ENCODE data around the gene SMLR1.
"Not testable (repeated sequence)": the region's sequence is repeated elsewhere in the genome, so short reads cannot be mapped to it uniquely, and the experiment has no call there.

SMLR1 gene

DNA sequence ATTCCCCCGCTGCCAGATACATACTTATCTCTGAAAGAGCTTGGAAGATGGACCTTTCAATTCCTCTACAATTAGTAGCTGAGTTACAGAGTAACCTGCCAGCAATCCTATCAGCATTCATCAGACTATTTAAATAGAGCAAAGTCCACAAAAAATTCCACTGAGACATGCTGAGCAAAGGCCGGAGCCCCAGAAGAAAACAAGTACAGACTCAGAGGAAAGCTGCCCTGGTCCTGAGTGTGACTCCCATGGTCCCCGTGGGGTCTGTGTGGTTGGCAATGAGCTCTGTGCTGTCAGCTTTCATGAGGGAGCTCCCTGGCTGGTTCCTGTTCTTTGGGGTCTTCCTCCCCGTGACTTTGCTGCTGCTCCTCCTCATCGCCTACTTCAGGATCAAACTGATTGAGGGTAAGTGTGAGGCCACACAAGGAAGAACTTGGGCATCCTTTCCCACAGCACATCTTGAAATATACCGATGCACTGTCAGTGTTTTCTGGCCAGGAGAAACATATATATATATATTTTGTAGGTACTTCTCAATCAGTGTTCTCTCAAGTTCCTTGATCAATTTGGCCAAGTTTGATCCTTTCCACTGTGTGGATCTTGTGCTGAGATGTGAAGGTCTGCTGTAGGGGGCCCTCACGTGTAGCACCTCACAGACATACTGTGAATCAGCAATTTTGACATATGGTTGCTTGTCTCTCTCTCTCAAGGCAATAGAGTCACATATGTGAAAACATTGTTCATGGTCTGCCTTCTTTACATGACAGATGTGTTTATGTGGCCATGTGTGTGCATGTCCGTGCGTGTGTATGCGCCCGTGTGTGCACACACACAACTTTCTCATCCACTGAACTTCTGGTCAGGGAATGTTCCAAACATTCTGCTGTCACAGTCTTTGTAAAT, at the start of gene SMLR1:
Gene SMLR1 (plus strand): TSS at position 160 of the 903 bp plus-strand sequence. CDS start 8 bp downstream, at position 168.
- H3K9me3 ChIP-seq: no peaks in the 10 kb centered on the region
- H3K4me3 ChIP-seq: no peak within 1 kb of the TSS
- no peaks in the 10 kb centered on the region for H3K27me3 ChIP-seq (ENCODE audit: low read depth)
- DNase-seq (ENCODE audit: low spot score in 2 of 2): no peak
- no peaks in the 10 kb centered on the region for H3K36me3 ChIP-seq (replicated peaks)
- in situ Hi-C loops (cut with MboI; ENCODE audit: low sequenced_read_pairs): no loop called here
- H3K4me1 ChIP-seq: no peaks in the 10 kb centered on the region

DNA sequence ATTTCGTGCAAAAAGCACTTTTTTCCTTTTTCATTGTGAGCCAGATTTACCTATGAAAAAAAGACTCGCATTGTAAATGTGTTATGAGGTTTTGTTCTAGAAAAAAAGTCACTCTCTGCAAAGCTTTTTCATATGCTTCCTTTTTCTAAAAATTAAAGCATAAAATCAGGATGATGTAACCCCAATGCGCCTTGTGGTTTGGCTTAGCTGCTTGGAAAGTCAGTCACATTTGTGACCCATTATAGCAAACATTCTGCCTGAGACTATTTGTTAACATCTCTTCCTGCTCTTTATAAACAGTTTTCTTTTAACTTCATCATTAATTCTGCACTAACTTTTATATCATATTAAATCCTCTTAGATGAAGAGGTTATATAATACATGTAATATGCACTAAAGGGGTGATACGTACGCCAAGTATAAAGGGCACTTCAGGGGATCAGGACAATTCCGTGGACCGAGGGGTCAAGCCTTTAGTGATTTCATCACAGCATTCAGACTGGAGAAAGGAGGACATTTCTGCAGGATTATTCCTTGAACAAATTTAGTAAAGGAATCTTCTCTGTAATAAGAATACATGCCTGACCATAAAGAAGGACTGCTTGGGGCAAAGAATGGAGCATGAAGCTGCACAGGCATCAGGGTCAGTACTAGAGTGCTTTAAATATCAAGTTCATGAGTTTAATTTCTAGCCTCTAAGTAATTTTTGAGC, 48.1 kb upstream of the SMLR1 start:
- no peak for DNase-seq (ENCODE audit: low spot score in 2 of 2)
- no peaks in the 10 kb centered on the region for H3K4me1 ChIP-seq
- no peaks in the 10 kb centered on the region for H3K9me3 ChIP-seq
- in situ Hi-C loops (cut with MboI; ENCODE audit: low sequenced_read_pairs): no loop called here
- H3K4me3 ChIP-seq: no peak overlapping the region
- H3K36me3 ChIP-seq (replicated peaks): no peaks in the 10 kb centered on the region
- H3K27me3 ChIP-seq (ENCODE audit: low read depth): no peaks in the 10 kb centered on the region

- no peak for DNase-seq (ENCODE audit: low spot score in 2 of 2)
- H3K4me3 ChIP-seq: no peak overlapping the region
- no peaks in the 10 kb centered on the region for H3K27me3 ChIP-seq (ENCODE audit: low read depth)
- no peaks in the 10 kb centered on the region for H3K36me3 ChIP-seq (replicated peaks)
- in situ Hi-C loops (cut with MboI; ENCODE audit: low sequenced_read_pairs): no loop called here
- no peaks in the 10 kb centered on the region for H3K4me1 ChIP-seq
- no peaks in the 10 kb centered on the region for H3K9me3 ChIP-seq
These were observed 47.6 kb upstream of the SMLR1 start for GRCh38 chr6:130779658-130780033.

- in situ Hi-C loops (cut with MboI; ENCODE audit: low sequenced_read_pairs): no loop called here
- H3K4me1 ChIP-seq: no peaks in the 10 kb centered on the region
- no peak for DNase-seq (ENCODE audit: low spot score in 2 of 2)
- no peak overlapping the region for H3K4me3 ChIP-seq
- H3K27me3 ChIP-seq (ENCODE audit: low read depth): no peaks in the 10 kb centered on the region
- no peaks in the 10 kb centered on the region for H3K36me3 ChIP-seq (replicated peaks)
- no peaks in the 10 kb centered on the region for H3K9me3 ChIP-seq
These were observed 47.1 kb upstream of the SMLR1 start for GRCh38 chr6:130780122-130780521.

GRCh38 chr6:130781557-130781956, 45.6 kb upstream of the SMLR1 start:
- Histone ChIP-seq H3K27me3 (ENCODE audit: low read depth) (no peaks in the 10 kb centered on the region), H3K36me3 (replicated peaks) (no peaks in the 10 kb centered on the region), H3K4me3 (no peak overlapping the region), H3K4me1 (no peaks in the 10 kb centered on the region), H3K9me3 (no peaks in the 10 kb centered on the region)
- no peak for DNase-seq (ENCODE audit: low spot score in 2 of 2)
- in situ Hi-C loops (cut with MboI; ENCODE audit: low sequenced_read_pairs): no loop called here

DNA sequence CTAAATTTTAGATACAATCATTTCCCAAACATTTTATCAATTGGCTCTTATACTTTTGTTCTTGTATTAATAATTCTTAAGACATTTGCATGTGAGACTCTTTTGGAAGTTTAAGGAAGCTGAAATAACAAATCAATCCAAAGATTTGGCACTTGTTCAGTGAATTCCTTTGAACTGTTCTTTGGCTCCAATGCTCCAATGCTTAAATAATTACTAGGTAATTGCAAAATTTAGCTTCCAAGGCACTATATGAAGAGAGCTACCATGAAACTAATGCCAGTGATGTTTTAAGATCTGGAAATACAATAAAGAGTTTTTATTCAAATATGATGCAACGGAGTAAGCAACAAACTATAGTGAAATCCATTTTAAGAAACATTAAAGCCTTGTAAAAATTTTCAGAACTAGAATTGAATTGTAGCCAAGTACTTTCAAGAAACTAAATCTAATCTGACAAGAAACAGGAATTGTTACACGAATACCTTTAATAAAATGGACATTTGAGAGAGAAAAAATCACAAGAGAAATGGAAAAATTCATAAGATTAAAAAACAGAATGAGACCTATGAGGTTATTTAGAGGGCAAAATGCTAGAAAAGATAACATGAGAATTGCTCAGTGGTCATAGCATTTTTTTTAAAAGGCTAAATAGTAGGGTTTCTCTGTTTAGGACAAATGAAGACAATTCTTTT, 43.6 kb upstream of the SMLR1 start:
- H3K4me3 ChIP-seq: no peak overlapping the region
- no peaks in the 10 kb centered on the region for H3K27me3 ChIP-seq (ENCODE audit: low read depth)
- no peaks in the 10 kb centered on the region for H3K4me1 ChIP-seq
- in situ Hi-C loops (cut with MboI; ENCODE audit: low sequenced_read_pairs): no loop called here
- H3K9me3 ChIP-seq: no peaks in the 10 kb centered on the region
- H3K36me3 ChIP-seq (replicated peaks): no peaks in the 10 kb centered on the region
- DNase-seq (ENCODE audit: low spot score in 2 of 2): no peak

- no peaks in the 10 kb centered on the region for H3K4me1 ChIP-seq
- H3K27me3 ChIP-seq (ENCODE audit: low read depth): no peaks in the 10 kb centered on the region
- H3K4me3 ChIP-seq: no peak overlapping the region
- H3K36me3 ChIP-seq (replicated peaks): no peaks in the 10 kb centered on the region
- in situ Hi-C loops (cut with MboI; ENCODE audit: low sequenced_read_pairs): no loop called here
- no peak for DNase-seq (ENCODE audit: low spot score in 2 of 2)
- no peaks in the 10 kb centered on the region for H3K9me3 ChIP-seq
These were observed 39.3 kb upstream of the SMLR1 start for GRCh38 chr6:130787726-130788500.

DNA sequence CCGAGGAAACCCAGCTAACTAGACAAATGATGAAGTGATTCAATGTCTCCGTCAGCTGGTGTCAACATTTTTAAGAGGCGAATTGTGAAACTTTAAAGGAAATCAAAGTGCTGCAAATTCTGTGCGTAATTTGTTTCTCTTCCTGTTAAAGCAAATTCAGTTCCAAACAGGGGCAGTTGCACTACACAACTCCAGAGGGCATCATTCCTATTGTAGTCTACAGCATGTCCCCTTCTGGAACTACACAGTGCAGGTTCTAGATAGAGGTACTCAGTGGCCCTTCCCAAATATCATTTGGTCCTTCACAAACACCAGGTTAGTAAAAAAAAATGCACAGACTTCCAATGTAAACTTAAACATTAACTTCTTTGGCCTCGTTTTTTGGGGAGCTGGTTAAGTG, 38.3 kb upstream of the SMLR1 start:
- Histone ChIP-seq H3K27me3 (ENCODE audit: low read depth) (no peaks in the 10 kb centered on the region), H3K36me3 (replicated peaks) (no peaks in the 10 kb centered on the region), H3K4me1 (no peaks in the 10 kb centered on the region), H3K4me3 (no peak overlapping the region), H3K9me3 (no peaks in the 10 kb centered on the region)
- in situ Hi-C loops (cut with MboI; ENCODE audit: low sequenced_read_pairs): no loop called here
- no peak for DNase-seq (ENCODE audit: low spot score in 2 of 2)

- no peaks in the 10 kb centered on the region for H3K36me3 ChIP-seq (replicated peaks)
- no peaks in the 10 kb centered on the region for H3K27me3 ChIP-seq (ENCODE audit: low read depth)
- no peak overlapping the region for H3K4me3 ChIP-seq
- in situ Hi-C loops (cut with MboI; ENCODE audit: low sequenced_read_pairs): no loop called here
- H3K4me1 ChIP-seq: no peaks in the 10 kb centered on the region
- DNase-seq (ENCODE audit: low spot score in 2 of 2): no peak
- H3K9me3 ChIP-seq: no peaks in the 10 kb centered on the region
These were observed 33.1 kb upstream of the SMLR1 start for GRCh38 chr6:130794010-130794697.

DNA sequence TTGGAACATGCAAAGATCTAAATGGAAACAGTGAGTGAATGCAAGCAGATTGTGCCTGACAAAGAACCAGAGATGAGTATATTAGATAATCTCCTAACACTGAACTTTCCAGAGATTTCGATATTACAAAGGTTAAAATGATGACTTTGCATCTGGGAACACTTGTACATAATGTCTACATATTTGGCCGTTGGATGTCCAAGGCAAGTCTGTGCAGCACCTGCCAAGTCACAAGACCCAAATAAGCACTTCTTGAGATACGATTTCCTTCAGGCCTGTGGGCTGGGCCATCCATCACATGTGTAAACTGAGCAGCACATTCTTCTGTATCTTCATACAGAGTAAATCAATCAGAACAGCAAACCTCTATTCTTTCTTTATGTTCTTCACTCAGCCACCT, 32.5 kb upstream of the SMLR1 start:
- H3K27me3 ChIP-seq (ENCODE audit: low read depth): no peaks in the 10 kb centered on the region
- H3K9me3 ChIP-seq: no peaks in the 10 kb centered on the region
- in situ Hi-C loops (cut with MboI; ENCODE audit: low sequenced_read_pairs): no loop called here
- H3K4me1 ChIP-seq: no peaks in the 10 kb centered on the region
- H3K4me3 ChIP-seq: no peak overlapping the region
- H3K36me3 ChIP-seq (replicated peaks): no peaks in the 10 kb centered on the region
- DNase-seq (ENCODE audit: low spot score in 2 of 2): no peak

GRCh38 chr6:130796313-130796905, 30.8 kb upstream of the SMLR1 start:
- H3K9me3 ChIP-seq: no peaks in the 10 kb centered on the region
- DNase-seq (ENCODE audit: low spot score in 2 of 2): no peak
- no peak overlapping the region for H3K4me3 ChIP-seq
- H3K27me3 ChIP-seq (ENCODE audit: low read depth): no peaks in the 10 kb centered on the region
- in situ Hi-C loops (cut with MboI; ENCODE audit: low sequenced_read_pairs): no loop called here
- H3K36me3 ChIP-seq (replicated peaks): no peaks in the 10 kb centered on the region
- H3K4me1 ChIP-seq: no peaks in the 10 kb centered on the region

DNA sequence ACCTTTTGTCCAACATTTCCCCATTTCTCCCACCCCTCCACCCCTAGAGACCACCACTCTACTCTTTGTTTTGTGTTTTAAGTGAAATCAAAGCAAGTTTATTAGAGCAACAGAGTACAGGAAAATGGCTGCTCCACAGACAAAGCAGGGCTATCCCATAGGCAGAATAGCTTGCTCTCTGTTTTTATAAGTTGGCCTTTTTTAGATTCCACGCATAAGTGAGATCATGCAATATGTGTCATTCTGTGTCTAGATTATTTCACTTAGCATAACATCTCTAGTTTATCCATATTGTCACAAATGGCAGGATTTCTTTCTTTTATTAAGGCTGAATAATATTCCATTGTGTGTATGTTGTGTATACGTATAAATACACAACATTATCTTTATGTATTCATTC, 30.1 kb upstream of the SMLR1 start:
- no peak overlapping the region for H3K4me3 ChIP-seq
- H3K36me3 ChIP-seq (replicated peaks): no peaks in the 10 kb centered on the region
- no peaks in the 10 kb centered on the region for H3K4me1 ChIP-seq
- no peaks in the 10 kb centered on the region for H3K9me3 ChIP-seq
- in situ Hi-C loops (cut with MboI; ENCODE audit: low sequenced_read_pairs): no loop called here
- H3K27me3 ChIP-seq (ENCODE audit: low read depth): no peaks in the 10 kb centered on the region
- no peak for DNase-seq (ENCODE audit: low spot score in 2 of 2)

DNA sequence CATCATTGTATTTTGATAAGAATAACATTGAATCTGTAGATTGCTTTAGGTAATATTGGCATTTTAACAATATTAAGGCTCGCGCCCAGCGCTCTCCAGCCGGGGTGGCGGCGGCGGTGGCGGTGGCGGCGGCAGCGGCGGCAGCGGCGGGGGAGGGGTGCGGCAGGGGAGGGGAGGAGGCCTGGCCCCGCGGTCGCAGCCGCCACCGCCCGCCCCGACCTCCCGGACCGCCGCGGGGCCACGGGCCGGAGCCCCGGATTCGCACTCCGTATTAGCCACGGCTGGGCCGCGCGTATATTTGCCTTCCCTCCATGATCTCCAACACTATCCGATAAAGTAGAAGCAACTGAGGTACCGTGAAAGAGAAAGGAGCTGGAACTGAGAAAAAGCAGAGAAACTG, 25.8 kb upstream of the SMLR1 start:
- H3K9me3 ChIP-seq; in situ Hi-C loops (cut with MboI; ENCODE audit: low sequenced_read_pairs); H3K27me3 ChIP-seq (ENCODE audit: low read depth); H3K4me1 ChIP-seq; DNase-seq (ENCODE audit: low spot score in 2 of 2); H3K36me3 ChIP-seq (replicated peaks); H3K4me3 ChIP-seq: not testable (repeated sequence)
